HG02610 (cell line): ENCODE results near the gene ALLC.
"Not testable (repeated sequence)": the region's sequence is repeated elsewhere in the genome, so short reads cannot be mapped to it uniquely, and the experiment has no call there.

Experiments
- ATAC-seq: cut with Tn5 transposase; IDR thresholded peaks from one replicate; pipeline ENCODE4 v1.9.1; 2021; ENCODE audit warnings: mild to moderate bottlenecking, moderate library complexity; ENCODE audit not compliant: unreplicated experiment

ALLC gene

DNA sequence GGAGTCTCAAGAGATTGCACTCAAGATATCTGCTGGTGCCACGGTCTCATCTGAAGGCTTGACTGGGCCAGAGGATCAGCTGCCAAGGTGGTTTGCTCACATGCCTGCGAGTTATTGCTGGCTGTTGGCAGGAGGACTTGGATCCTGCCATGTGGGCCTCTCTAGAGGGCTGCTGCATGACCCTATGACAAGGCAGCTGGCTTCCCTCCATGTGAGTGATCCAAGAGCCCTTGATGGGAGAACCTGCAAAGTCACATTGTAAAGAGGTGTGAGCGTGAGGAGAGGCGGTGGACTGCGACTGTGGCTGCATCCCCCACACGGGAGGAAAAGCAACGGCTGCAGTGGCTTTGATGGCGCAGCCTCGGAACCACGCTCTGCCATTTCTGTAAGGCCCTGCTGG, 4.0 kb upstream of the ALLC start:
- no peak for ATAC-seq

DNA sequence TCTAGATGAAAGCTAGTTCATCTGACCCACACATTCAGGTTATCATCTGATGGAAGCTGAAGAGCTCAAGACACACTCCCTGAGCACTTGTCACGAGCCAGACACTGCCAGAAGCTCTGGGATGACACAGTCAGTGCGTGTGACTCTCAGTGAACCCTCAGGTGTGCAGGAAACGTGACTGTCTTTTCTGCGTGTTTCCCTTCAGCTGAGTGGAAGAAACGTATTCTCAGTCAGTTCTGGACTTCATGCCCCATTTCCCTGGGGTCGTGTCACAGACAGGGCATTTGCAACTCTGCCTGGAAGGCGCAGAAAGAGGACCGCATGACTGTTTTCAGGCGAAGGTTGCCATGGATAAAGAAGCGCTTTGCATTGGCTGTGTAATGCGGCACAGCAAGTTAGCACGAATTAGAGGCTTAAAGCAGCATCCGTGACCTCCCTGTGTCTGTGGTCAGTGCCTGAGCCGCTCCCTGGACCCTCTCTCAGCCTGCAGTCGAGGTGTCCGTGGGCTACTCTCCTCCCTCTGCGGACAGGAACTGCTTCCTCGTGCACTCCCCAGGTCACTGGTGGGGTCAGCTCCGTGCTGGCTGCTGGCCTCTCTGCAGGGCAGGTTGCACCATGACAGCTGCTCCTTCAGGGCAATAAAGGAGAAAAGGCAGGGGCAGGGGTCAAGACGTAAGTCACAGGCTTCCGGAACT, 3.3 kb upstream of the ALLC start:
- ATAC-seq = no peak

DNA sequence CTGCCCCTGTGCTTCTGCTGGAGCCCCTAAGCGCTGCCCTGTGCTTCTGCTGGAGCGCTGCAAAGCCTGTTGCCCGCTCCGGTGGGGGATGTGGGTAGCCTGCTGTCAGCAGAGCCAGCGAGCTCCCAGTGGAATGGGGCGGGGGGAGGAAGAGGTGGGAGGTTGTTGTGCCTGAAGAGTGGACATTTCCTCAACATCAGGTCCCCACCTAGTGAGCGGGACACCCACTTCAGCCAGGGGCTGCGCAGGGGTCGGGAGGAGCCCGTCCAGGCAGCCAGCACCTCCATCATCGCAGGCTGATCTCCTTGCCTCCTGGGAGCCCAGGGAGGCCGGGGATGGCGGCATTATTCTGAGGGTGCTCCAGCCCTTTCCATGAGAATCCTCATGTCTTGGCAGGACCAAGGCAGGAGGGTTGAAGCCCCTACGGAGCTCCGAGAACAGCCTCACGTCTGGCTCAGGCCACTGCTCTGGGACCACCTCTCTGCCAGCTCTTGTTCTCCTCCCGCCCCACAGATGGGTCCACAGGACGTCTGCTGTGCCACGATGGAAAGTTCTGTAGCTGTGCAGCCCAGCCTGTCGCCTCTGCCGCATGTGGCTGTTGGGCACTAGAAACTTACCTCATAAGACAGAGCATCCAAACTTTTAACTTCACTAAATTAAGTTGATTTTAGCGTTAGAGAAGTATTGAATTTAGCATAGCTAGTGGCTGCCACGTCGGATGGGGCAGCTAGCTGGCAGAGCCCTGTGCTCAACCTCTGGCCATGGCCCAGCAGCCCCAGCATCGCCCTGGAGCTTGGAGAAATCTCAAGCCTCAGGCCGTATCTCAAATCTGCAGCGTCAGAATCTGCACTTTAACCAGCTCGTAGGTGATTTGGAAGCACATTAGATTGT, 1.9 kb upstream of the ALLC start:
- no peak for ATAC-seq

DNA sequence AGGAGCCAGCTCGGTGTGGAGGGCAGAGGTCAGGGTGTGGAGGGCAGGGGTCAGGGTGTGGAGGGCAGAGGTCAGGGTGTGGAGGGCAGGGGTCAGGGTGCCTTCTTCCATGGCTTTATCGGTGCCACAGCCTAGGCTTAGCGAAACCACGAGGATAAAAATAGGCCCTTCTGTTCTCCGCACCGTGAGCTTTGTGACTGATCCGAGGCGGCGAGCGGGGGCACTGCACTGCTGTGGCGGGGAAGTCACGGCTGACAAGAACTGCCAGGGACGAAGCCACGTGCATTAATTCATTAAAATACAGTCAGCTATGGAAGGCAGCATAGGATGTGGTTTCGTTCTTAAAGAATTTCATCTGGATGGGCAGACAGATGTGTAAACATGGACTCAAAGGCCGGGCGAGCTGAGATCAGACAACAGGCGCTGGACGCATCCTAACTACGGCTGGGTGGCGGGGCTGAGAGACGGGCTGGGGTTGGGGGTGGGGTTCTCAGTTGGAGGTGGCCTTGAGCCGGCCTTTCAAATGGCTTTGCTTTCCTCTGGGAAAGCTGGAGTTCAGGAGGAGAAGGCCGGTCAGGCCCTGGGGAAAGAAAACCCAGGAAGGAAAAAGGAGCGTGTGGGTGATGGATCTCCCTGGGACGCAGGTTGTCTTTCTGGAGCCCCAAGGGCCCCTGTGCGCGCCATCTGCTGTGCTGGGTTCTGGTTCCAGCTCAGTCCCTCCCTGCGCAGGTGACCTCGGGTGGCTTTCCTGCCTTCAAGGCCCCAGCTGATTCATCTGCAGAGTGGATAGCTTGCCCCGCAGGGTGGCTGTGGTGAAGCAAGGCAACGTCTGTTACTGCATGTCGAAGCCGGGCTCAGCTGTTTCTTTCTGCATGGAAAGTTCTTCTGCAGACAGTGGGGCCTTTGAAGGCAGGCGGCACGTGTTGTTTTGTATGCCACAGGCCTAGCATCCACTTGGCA, 958 bp upstream of the ALLC start:
- no peak for ATAC-seq

DNA sequence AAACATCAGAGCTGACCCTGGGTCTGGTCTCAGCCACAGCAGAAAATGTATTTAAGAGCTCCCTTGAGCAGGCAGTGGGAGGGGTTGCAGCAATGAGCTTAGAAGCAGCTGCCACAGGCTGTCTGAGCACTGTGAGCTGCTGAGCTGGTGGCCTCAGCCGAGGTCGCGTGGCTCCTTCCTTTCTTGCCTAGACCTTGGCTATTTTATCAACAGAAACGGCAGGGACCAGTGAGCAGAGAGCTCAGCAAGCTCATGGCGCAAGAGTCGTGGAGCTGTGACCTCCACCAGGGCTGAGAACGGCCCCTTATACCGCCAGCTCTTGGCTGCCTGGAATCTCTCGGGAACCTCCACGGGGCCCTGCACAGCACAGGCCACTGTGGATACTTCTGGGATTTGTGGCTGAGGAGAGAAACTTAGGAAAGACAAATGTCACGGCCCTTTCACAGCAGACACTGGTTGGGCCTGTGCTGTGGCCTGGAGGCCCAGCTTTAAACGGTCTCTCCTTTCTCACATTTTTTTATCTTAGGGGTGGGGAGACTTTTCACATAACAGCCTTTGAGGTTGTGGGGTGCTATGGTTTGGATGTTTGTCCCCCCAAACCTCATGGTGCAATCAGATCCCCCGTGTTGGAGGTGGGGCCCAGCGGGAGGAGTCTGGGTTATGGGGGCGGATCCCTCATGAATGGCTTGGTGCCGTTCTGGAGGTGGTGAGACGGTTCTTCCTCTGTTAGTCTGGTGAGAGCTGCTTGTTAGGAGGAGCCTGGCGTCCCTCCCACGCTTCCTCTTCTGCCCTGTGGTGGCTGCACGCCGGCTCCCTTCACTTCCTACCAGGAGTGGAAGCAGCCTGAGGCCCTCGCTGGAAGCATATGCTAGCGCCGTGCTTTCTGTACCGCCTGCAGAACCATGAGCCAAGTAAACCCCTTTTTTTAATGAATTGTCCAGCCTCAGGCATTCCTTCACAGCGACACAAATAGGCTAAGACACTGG, 1.7 kb downstream of the ALLC start:
- ATAC-seq = no peak

DNA sequence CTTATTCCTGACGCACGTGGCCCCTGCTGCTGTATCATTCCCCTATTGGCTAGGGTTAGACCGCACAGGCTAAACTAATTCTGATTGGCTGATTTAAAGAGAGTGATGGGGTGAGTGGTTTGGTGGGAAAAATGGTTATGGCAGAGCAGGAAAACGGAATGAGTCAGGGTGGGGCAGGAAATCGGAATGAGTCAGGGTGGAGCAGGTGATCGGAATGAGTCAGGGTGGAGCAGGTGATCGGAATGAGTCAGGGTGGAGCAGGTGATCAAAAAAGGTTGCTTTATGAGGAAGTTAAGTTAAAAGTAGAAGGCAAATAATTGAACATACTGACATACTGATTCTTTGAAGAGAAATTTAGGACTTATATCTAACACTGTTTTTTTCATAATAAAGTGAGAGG, 2.6 kb downstream of the ALLC start:
- ATAC-seq = not testable (repeated sequence)

DNA sequence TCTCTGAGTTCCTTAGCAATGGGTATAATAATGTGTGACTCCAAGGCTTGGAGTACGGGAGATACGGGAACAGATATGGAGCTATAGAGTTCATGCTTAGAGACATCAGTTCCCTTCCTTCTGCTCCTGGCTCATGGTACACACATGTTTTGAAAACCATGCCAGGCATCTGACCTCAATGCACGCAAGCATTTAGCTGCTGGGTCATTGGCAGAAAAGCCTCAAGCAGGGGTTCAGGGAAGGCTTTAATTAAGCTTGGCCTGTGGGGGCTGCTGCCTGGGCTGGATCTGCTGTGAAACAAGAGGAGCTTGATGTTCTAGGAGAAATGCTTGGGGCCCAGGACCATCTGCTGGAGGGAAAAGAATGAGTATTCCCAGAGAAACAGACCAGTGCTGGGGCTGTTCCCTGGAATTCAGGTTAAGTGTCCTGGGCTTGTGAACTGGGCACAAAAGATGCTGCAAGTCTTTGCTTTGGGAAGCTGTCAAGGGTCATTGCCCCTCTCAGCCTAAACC, 3.2 kb downstream of the ALLC start:
- no peak for ATAC-seq

DNA sequence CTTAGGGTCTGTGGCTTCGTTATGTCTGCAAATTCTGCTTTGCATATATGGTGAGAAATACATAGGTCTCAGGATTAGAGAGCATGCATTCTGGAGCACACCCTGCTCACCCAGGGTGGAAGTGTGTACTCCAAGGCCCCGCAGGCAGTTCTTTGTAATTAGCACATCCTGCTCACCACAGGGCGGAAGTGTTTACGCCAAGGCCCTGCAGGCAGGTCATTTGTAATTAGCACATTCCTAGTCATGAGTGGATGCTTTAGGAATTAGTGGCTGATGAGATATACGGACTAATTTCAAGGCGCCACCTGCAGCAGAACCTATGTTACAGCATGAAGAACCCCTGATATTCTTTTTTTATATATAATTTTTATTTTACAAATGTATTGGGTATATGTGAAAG, 4.2 kb downstream of the ALLC start:
- no peak for ATAC-seq

DNA sequence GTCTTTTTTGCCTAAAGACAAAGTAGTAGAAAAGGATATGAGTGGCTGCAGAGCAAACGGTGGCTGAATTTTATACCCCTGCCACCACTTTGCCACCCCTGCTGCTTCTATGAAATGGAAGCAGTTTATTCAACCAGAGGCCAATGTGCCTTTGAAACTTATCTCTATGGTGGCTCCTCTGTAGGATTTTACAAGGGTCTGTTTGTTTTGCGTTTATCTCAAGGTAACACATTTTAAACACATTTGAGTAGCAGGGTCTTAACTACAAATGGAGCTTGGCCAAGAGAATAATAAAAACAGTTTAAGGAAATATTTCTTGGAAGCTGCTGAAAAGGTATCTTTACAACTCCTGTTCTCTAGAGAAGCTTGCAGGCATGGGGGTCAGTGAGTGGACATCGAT, 6.1 kb downstream of the ALLC start:
- ATAC-seq = no peak

DNA sequence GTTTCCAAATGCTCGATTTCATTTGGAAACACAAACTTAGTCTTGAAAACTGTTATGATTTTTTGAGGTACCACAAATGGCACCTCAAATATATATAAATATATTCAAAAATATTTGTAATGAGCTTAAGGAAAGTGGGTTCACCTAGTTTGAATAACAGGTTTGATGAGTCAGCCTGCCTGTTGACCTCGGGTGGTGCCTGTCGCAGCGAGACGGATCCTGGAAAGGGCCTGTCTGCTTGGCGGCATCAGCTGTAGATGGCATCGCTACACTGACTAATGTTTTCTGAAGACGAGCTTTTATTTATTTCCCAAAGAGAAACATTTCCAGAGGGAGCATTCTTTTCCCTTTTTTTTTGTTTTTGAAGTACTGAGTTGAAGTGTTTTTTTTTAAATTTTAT, 6.9 kb downstream of the ALLC start:
- no peak for ATAC-seq

DNA sequence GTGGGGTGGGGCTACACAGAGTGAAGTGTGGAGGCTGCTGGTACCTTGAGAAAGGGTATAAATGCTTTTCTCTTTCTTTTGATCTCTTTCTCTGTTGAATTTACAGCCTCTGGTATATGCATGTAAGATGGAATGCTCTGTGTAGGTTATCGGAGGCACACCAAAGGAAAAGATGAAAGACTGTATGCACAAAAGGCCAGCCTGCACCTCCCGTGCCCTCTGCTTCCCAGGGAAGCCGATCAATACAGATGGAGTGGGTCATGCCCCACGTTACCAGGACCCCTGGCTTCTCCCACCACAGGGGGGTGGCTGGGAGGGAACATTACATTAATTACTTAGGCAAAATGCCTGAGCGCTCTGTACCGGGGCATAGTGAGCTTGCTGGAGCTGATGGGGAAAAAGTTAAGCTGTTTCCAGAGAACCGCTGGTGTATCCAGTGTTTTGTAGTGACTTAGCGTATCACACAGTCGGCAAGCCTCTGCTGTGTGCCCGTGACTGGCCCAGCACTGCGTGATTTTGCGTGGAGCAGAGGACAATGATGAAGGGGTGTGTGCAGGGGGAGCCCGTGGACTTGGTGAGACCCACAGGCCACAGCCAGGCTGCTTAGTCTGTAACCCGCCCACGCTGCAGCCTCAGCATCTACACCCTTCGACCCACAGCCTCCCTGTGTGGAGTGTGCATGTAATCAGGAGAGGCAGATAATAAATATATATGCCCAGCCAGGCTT, 8.0 kb downstream of the ALLC start:
- ATAC-seq = no peak

DNA sequence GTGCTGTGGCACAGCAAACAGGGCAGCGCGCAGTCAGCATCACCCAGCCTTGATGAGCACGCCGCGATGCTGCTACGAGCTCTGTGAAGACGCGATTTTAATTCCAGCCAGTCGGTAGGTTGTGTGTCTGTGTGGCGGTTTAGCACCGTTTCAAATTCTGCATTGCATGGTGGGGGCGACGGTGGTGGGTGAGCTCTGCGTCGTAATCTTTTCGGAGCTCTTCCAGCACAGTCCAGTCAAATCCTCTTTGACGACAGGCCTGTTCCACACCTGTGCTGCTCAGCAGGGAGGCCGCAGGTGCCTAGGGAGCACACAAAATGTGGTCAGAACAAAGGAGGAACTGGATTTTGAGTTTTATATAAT, 8.6 kb downstream of the ALLC start:
- no peak for ATAC-seq

DNA sequence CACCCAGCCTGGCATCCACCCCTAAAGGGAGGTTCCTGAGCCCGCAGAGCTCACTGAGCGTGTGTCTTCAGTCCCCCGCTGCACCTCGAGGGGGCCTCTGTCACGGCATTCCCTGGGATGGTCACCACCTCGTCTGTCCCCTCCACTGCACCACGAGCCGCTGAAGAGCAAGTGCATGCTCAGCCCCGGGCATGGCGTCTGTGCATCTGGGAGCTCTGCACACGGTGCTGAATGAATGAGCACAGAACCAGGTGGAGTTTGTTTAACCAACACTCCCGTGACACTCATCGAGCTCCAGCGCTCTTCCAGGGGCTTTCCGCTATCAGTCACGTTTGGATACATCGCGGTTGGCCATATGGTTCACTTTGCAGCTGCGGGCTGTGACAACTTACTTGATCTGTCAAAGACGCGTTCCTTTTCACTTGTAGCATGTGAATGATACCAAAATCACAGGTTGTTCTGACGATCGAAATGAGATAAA, 9.2 kb downstream of the ALLC start:
- no peak for ATAC-seq

DNA sequence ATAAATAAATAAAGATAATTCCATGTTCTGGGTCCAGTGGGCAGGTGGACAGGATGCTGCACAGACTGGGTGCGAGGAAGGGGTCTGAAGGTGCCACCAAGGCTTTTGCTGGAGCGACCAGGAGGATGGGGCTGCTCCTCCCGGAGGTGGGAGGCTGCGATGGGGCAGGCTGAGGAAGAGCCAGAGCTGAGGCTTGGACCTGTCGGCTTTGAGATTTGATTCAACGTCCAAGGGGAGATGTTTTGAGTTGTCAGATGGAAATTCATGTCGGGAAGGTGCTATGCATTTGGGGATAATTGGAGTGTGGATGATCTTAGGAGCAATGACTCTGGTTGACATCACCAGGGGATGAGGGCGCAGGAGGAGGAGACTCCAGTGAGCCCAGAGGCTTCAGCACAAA, 11.7 kb downstream of the ALLC start:
- no peak for ATAC-seq

DNA sequence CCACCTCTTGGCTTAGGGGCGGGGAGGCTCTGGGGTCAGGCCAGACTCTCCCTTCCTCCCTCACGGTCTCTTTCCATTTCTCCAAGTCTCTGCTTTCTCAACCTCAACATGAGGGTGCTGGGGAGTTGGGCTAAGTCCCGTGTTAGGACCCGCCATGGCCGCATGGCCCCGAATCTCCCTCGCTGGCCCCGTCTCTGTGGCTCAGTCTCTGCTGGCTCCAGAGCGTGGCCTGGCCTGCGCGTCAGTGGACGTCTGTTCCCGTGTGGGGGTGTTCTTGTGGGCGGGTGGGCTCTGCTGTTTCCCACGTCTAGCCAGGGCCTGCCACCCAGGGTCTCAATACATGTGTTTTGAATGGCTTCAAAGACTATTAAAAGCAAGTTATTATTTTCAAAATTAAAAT, 12.4 kb downstream of the ALLC start:
- no peak for ATAC-seq

DNA sequence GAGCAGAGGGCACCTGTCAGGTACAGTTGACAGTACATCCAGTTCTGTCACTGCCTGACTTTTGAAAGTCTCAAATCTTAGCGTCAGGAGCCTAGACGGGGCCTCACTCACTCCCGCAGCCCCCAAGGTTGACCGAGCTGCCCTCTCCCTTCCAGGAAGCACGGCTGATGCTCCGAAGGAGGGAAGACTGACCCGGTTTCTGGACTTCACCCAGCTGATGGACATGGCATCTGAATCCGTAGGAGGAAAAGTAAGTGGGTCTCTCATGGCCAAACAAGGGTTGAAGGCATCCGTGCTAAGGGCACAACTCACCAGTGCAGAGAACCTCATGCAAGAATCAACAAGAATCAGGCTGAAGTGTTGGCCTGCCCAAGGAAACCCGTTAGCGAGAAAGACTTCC, 12.9 kb downstream of the ALLC start:
- ATAC-seq = no peak

DNA sequence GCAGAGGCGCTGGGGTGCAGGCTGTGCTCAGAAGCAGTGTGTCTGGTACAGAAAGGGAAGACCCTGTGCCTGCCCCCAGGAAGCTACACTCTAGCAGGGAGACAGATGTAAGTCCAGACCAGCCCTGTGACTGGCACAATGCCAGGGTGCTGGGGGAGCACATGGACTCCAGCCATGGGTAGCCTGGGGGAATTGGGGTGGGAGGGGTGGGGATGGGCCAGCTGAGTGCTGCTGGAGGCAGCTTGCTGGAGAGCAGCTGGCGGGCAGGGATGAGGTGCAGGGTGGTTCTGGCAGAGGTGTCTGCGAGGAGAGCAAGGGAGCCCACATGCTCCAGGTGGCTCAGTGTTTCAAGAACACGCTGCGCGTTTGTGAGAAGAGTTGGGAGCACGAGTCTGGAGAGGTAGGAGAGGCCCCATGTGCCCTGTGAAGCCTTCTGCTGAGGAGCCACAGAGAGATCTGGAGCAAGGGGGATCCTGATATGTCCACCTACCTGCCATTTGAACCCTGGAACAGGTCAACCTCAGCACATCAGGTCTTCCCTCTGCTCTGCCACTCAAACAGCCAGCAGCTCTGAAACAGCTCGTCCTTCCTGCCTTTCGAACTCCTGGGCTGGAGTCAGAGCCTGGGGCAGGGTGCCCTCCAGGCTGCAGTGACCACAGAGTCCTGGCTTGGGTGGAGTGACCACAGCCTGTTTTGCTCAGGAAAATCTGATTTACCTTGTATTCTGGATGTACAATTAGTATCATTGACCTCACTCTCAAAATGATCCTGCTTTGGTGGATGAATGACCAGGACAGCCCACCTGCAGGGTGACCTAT, 15.1 kb downstream of the ALLC start:
- ATAC-seq = no peak
